Measurements from ENCODE around the gene OGFOD3.

DNA sequence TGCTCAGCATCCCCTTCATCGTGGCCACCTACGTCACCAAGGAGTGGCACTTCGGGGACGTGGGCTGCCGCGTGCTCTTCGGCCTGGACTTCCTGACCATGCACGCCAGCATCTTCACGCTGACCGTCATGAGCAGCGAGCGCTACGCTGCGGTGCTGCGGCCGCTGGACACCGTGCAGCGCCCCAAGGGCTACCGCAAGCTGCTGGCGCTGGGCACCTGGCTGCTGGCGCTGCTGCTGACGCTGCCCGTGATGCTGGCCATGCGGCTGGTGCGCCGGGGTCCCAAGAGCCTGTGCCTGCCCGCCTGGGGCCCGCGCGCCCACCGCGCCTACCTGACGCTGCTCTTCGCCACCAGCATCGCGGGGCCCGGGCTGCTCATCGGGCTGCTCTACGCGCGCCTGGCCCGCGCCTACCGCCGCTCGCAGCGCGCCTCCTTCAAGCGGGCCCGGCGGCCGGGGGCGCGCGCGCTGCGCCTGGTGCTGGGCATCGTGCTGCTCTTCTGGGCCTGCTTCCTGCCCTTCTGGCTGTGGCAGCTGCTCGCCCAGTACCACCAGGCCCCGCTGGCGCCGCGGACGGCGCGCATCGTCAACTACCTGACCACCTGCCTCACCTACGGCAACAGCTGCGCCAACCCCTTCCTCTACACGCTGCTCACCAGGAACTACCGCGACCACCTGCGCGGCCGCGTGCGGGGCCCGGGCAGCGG, 43.6 kb downstream of the OGFOD3 start:
- TF ChIP-seq, protein P1, sequence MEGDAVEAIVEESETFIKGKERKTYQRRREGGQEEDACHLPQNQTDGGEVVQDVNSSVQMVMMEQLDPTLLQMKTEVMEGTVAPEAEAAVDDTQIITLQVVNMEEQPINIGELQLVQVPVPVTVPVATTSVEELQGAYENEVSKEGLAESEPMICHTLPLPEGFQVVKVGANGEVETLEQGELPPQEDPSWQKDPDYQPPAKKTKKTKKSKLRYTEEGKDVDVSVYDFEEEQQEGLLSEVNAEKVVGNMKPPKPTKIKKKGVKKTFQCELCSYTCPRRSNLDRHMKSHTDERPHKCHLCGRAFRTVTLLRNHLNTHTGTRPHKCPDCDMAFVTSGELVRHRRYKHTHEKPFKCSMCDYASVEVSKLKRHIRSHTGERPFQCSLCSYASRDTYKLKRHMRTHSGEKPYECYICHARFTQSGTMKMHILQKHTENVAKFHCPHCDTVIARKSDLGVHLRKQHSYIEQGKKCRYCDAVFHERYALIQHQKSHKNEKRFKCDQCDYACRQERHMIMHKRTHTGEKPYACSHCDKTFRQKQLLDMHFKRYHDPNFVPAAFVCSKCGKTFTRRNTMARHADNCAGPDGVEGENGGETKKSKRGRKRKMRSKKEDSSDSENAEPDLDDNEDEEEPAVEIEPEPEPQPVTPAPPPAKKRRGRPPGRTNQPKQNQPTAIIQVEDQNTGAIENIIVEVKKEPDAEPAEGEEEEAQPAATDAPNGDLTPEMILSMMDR (IDR thresholded peaks at IDR 0.05; ENCODE audit: borderline replicate concordance, extremely low read depth, low read length, poor library complexity, severe bottlenecking), result no peak
- no peak for TF ChIP-seq EZH2 (IDR thresholded peaks at IDR 0.05; ENCODE audit: borderline replicate concordance, low read depth, low read length, severe bottlenecking)
